HG03060 (cell line): Measurements from ENCODE around the gene MAP7.
"Not testable (repeated sequence)": the region's sequence is repeated elsewhere in the genome, so short reads cannot be mapped to it uniquely, and the experiment has no call there.

ENCODE experiments used
- ATAC-seq: cut with Tn5 transposase; IDR thresholded peaks from one replicate; pipeline ENCODE4 v1.9.1; 2021; ENCODE audit warnings: low read depth, moderate number of reproducible peaks; ENCODE audit not compliant: unreplicated experiment

Gene MAP7

DNA sequence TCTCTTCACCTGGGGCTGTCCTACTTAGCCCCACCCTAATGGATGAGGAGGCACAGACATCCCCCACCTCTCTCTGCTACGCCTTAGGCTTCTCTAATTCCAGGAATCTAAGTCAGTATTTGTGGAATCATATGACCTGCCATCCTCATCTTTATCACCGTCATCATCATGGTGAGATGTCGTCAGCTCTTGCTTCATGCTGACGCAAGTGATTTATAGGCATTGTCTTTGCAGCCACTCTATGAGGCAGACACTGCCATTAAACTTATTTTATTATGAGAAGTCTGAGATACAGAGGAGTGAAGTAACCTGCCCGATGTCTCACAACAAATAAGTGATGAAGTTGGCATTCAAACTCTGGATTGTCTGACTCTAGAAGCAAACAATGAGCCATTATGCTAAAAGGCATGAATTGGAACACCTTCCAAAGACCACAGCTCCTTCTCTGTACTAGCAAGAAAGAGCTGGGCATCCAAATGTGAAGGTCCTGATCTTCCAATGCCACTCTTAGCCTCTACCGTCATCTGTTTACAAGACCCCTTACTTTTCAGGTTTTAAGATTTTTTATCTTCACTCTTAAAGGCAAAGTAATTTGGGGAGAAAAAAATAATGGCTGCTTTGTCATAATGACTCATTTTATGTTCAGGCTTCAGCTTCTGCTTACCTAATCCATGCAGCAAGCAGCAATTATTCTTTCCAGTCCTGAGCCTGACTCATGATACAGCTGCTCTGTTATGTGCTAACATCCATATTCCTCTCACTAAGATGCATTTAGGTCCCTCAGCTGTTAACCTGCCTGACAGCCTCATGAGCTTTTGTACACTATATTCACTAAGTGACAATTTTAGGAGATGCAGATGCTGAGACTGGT, 146.9 kb downstream of the MAP7 start:
- ATAC-seq: no peak

DNA sequence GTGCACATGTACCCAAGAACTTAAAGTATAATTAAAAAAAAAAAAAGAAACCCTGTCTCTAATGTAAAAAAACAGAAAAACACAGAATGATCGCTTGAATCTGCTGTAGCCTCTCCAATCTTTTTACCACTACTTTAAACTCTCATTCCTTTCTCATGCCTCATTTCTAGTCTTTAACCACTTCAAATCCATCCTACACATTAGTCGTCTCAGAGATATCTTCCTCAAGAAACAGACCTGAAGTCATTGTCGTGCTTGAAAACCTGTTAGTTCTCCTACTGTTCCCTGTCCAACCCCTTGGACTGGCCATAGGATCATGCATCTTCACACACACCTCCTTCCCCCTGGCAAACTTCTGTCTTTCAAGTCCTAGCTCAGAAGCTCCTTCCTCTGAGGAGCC, 148.5 kb downstream of the MAP7 start:
- no peak for ATAC-seq

DNA sequence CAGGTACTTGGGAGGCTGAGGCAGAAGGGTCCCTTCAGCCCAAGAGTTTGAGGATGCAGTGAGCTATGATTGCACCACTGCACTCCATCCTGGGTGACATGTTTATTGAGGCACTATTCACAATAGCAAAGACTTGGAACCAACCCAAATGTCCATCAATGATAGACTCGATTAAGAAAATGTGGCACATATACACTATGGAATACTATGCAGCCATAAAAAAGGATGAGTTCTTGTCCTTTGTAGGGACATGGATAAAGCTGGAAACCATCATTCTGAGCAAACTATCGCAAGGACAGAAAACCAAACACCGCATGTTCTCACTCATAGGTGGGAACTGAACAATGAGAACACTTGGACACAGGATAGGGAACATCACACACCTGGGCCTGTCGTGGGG, 149.0 kb downstream of the MAP7 start:
- ATAC-seq: not testable (repeated sequence)

DNA sequence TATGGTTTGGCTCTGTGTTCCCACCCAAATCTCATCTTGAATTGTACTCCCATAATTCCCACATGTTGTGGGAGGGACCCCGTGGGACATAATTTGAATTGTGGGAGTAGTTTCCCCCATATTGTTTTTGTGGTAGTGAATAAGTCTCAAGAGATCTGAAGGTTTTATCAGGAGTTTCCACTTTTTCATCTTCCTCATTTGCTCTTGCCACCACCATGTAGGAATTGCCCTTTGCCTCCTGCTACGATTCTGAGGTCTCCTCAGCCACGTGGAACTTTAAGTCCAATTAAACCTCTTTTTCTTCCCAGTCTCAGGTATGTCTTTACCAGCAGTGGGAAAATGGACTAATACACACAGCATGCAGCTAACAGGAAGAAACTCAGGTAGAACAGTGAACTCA, 151.8 kb downstream of the MAP7 start:
- no peak for ATAC-seq

DNA sequence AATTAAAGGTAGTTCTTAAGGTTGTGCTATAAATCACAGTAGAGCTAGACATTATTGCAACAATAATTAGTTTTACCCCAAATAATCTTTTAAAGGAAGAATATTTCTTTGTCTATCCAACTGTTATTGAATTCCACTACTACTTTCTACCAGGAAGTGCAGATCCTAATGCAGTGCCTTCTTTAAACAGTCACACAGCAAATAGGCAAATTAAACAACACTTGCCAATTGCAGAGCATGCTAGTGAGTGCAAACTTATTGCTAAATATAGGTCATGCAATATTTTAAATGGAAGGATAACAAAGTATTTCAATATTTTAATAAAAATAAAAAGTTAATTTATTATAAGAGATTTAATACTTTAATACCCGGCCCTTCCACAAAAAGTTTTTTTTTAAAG, 153.3 kb downstream of the MAP7 start:
- ATAC-seq: no peak

DNA sequence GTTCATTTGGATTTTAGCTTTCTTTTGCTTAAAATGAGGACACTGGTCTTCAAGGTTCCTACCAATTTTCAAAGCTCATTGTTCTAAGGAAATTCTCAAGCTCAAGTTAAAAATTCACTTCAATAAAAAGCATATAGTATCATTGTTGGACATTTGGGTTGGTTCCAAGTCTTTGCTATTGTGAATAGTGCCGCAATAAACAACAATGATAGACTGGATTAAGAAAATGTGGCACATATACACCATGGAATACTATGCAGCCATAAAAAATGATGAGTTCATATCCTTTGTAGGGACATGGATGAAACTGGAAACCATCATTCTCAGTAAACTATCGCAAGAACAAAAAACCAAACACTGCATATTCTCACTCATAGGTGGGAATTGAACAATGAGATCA, 159.3 kb downstream of the MAP7 start:
- ATAC-seq: not testable (repeated sequence)

DNA sequence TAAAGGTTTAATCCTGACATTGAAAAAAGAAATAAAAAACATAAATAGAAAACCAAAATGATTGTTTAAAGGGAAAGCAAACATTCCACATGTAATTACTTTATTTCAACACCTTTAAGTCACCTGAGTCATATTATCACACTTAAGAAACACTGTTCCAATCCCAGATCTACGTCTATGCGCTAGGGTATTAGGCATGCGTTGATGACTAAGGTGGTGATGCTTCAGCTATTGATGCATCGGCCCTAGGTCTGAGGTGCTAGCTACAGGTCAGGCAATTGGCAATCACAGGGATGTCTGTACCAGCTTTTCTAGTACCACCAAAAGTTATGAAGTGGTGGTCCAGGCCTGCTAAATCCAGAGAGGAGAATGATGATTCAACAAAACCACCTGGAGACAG, 162.9 kb downstream of the MAP7 start:
- no peak for ATAC-seq

DNA sequence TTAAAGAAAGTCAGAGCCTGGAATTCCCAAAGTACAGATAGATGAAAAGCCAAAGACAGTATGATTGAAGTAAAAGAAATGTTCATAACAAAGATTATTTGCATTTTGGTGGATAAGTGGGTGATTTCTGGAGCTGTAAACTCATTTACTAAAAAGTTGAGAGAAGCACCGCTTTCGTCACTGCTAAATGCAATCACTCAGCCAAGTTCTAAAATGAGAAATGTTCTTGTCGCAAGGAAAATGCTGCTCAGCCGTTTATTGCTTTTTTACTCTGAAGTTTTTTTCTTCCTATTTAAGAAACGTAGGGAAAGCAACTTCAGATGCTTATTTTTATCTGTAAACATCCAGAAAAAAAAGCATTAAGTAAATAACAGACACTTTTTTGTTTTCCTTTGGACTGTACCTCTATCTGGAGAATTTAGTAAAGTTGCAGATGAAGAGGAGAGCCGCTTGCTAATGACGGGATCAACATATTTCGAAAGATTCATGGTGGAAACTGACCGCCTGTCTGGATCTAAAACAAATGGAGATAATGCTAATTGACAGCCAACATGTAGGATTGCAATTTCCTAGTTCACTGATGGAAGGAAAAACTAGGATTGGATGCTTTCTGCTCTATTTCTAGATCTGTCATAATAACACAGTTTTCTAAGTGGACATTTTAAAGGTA, 166.8 kb downstream of the MAP7 start:
- no peak for ATAC-seq

DNA sequence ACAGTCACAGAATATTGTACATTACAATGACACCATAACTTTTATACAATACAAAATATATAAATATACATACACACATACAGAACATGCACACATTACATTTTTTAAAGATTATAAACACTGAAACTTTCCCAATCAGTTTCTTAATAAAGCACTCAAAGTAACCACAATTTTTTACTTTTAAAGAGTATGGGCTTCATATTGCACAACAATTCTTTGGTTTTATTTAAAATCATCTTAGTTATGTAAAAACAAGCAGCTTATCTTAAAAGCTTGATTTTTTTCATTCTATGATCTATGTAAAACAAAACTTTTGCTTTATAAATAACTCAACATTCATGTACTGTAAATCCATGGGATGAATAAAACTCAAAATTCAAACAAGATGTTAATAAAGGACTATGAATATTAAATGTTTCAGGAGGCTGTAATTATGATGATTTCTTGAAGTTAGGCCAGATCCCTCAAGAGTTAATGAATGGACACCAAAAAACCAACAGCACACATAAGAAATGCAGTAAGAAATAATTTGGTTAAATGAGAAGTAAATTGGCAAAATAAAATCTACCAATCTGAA, 167.5 kb downstream of the MAP7 start:
- no peak for ATAC-seq

DNA sequence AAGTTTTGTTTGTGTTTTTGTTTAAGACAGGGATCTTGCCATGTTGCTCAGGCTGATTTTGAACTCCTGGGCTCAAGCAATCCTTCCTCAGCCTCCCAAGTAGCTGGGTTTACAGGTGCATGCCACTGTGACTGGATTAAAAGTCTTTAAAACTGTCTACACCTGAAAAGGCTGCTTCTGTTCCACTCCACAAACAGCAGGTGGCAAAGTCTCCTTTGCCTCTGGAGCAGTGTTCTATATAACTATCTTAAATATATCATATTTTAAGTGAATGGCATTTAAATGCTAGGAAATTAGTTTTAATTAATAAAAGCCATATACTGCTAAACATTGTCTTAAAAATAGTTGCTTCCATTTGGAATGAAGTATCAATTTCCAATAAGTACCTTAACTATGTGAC, 171.3 kb downstream of the MAP7 start:
- no peak for ATAC-seq

DNA sequence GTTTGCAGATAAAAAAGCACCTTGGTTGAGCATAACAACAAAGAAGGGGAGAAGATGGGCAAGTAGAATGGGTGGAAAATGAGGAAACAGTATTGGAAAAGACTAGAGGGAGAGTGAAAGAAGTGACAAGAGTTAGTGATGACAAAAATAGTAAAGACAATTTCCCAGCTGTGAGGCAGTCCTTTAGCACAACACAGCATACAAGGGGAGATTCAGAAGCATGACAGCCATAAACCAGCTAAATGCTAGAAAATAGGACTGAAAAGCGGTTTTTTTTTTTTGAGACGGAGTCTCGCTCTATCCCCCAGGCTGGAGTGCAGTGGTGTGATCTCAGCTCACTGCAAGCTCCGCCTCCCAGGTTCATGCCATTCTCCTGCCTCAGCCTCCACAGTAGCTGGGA, 174.4 kb downstream of the MAP7 start:
- not testable (repeated sequence) for ATAC-seq

DNA sequence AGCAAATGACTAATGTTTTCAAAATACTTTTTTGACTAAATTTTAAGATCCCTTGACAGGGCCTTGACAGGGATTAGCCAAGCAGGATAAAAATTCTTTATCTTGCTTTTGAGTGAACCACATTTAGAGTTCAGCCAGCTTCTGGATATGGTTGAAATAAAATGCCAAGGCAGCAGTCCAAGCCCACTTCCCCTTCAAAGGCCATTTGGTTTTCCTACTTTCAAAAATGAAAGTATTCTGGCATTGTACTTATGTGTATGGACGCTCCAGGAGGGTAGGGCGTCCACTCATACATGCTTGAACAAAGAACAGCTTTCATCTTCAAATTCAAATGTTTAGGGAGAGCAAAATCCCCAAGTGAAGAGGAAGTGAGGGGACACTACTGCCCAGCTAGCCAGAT, 178.3 kb downstream of the MAP7 start:
- no peak for ATAC-seq

DNA sequence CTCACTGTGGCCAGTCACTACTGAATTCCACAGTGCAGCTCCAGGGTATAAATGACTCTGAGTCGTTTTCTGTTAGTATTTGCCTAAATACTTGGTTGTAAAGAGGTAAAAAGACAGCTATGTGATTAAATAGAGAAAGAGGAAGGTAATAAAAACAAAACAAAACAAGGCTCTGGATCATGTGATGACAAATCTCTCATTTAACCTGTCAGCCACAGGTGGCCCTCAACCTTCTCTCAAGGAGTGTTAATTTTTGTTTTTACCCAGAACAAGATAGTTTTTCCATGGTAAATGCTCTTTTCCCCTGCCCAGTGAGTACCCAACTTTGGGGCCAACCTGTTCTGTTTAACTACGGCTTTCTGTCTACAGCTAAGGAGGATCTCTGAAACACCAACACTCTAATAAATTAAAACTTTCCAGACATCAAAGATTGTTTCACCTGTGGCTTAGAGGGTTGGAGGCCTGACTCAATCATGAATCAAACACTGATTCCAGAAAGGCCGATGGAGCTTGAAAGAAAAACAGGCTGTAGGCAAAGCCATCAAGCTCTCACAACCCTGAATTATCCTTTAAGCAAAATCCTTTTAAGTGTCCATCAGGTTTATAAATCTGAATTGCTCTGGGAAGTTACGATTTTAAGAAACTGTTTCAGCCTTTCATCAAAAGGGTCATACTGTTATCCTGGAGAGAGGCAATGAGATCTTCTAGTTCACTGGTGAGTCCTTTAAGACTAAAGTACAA, 179.1 kb downstream of the MAP7 start:
- ATAC-seq: no peak

DNA sequence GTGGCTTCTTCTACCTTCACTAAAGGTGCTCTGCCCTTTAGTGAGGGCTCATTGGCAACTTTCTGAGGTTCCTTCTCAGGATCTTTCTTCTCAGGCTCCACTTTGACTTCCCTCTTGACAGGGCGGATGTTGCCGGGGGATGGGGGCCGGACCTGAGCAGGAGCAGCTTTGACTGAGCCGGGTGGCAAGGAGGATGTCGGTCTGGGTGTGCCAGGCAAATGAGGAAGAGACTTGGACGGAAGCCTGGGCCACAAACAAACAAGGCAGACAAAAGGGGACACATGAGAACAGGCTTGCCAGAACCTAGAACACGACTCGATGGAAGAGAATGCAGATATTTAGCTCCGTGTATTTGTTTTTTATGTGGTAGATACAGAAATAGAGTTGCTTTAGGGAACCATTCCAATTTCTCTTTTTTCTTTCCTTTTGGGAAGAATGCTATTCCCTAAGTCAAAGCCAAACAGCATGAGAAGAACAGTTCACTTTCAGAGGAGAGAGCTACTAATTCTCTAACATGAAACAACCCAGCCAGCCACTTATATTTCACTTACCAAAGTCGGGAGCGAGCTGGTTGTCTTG, 184.4 kb downstream of the MAP7 start:
- no peak for ATAC-seq

DNA sequence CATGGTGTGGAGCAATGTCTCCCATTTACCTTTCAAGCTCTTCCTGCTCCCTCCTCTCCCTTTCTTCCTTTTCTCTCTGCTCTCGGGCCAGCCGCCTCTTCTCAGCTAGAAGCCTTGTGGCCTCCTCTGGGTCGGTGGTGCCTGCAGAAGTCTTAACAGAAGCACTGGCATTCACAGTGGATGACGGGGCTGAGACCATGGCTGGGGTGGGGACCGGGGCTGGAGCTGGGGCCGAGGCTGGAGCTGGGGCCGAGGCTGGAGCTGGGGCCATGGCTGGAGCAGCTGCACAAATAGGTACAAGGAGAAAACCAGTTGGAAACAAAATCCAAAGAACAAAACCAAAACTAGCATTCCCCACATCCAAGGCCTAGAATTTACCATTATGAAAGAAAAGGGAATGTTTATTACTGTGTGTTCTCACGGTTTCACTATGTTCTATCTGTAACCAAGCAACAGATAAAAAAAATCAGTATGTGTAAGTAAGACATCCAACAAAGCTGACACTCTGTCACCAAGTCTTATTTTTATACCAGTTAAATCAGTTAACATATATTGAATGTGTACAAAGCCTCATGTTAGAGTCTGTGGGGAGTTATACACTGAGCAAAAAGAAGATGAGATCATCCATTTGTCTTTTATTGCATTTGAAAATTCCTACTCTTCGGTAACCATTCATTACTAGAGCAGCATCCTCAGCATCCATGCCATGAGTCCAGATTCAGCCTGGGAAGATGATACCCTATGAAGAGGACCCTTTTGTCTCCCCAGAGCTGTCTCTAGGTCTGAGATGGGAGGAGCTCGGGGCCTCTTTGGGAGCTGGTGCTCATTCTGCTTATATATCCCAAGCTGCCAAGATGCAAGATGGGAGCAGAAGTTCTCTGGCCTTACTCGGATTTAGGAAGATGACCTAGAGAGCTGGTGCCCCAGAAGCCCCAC, 187.5 kb downstream of the MAP7 start:
- no peak for ATAC-seq

DNA sequence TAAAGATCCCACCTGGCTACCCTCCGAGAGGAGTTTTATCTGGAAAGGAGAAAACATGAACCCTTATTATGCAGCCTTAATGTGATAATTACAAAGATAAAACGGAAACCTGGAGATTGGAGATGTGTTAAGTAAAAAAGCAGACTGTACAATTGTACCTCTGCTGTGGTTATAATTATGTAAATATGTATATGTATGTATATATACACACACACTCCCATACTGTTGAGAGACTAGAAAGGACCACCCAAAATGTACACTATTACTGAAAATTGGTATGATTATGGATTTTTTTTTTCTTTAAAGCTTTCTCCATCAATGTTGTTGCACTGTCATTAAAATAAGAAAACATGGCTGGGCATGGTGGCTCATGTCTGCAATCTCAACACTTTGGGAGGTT, 188.4 kb downstream of the MAP7 start:
- no peak for ATAC-seq

DNA sequence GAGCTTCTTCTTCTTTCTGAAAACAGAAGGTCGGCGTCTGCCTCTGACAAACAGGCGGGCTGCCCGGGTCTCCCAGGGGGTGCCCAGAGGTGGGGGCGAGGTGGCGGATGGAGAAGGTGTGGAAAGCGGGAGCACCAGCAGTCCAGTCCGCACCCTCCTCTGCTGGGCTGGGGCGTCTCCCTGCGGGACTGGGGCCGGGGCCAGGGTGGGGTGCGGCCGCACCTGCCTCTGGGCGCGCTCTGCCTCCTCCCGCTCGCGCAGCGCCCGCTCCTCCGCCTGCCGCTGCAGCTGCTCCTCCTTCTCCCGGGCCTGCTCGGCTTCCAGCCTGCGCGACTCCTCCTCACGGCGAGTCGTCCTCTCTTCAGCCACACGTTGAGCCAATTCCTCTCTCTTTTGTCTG, 189.4 kb downstream of the MAP7 start:
- ATAC-seq: no peak

DNA sequence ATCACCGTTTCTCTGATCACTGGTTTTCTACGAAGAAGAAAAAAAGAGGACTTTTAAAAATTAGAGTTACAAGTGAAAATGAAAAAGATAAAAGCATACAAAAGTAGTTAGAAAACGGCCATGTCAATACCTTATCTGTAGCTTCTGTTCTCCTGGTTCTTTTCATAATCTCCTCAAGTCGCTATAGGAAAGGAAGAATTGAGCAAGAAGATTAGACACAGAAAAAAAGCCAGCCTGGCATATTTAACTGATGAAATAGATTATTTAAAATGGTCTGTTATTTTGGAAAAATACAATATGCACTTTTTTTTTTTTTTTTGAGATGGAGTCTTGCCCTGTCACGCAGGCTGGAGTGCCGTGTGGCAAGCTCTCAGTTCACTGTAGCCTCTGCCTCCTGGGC, 190.4 kb downstream of the MAP7 start:
- ATAC-seq: no peak

DNA sequence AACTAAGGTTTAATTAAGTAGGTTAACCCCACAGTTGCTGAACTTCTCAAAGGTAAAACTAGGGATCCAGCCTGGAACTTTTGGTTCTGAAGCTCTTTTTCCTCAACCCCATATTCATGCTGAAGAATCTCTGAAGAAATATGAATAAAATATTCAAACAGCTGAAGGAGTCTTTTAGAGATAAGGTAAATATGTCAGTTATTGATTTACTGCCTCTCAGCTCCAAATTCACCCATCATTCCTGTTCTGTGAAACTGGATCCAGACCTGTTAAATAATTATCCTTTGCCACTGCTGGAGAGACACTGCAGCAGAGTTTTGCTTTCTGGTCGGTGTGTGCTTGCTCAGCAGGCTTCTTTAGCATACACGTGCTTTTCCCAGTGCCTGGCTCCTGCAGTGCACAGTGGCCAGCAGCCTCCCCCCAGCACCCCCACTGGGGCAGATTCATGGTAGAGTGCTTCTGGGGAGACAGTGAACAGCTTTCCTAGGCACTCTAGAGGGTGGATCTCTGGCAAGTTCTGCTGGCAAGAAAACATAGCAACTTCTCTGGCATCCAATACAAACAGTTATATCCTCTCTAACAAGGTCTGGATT, 198.6 kb downstream of the MAP7 start:
- no peak for ATAC-seq
